Measurements from ENCODE around the gene CLEC7A. TPM values are rescaled to one million over a fixed set of nuclear protein-coding genes. Genes with fewer than 3 reads are reported as not detected.

The CLEC7A gene
- total and polyA plus RNA-seq, 9 of the 15 experiments (the other 6 are each of a cell fraction or from before 2014, with no cell fraction given): 0.16 TPM; not detected in 8

DNA sequence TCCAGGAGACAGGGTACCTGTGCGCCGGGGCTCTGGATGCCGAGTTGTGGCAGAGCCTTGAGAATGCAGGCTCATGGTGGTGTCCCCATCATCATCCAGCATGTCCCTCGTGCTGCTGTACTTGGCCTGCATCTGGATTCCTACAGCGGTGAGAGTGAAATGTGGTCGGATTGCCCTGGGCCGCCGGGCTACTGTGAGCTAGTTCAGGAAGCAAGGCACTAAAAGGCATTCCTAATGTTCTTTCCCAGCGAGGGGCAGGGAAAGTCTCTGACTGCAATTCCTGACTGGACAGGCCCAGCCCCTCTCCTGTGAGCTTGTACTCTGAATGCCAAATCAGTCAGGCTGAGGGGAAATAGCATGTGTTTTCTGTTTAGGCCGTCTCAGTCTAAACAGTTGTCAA is 31.2 kb downstream of the CLEC7A start, which contains the start of gene CLEC1A (continued):
- TF ChIP-seq ZFP1 (CRISPR knock-in tag; IDR thresholded peaks at IDR 0.05) (no peak), PHF20 (IDR thresholded peaks at IDR 0.05; ENCODE audit: partially characterized antibody) (no peak), HDAC1 (IDR thresholded peaks at IDR 0.05) (no peak), ZNF175 (CRISPR knock-in tag; IDR thresholded peaks at IDR 0.05; ENCODE audit: low read depth) (no peak), NFE2L1 (tag; IDR thresholded peaks at IDR 0.05; ENCODE audit: borderline replicate concordance, low read depth) (no peak), KAT7 (CRISPR knock-in tag; IDR thresholded peaks at IDR 0.05; ENCODE audit: borderline replicate concordance) (no peak), CREB3 (tag; conservative IDR thresholded peaks at IDR 0.05; ENCODE audit: low read depth) (no peak), CREBBP (IDR thresholded peaks at IDR 0.05; ENCODE audit: low read depth, low read length) (no peak), MAFF (IDR thresholded peaks at IDR 0.05; ENCODE audit: low read length) (no peak)

- FAIRE-seq: no peak
- H3K36me3 ChIP-seq (ENCODE audit: control insufficient read depth, insufficient read depth, low read length): no peaks in the 10 kb centered on the region
- no peaks in the 10 kb centered on the region for H3K4me1 ChIP-seq (replicated peaks in 1 of 2; ENCODE audit: control insufficient read depth in 2 of 2, insufficient read depth in 2 of 2, low read length in 2 of 2)
- no peak overlapping the region for H2AFZ ChIP-seq (ENCODE audit: low read depth, low read length)
- no peak for ATAC-seq
- H3K27ac ChIP-seq (ENCODE audit: extremely low read depth, low read depth, low read length): no peak overlapping the region
- intact Hi-C loops (cut with micrococcal nuclease): no loop called here
- no TSS peak for BruUV-seq (replicated peaks)
- H3K9me1 ChIP-seq (ENCODE audit: control insufficient read depth, insufficient read depth, low read length): no peaks in the 10 kb centered on the region
- H3K4me3 ChIP-seq: no peak overlapping the region
- H4K20me1 ChIP-seq (replicated peaks; ENCODE audit: control insufficient read depth, insufficient read depth, low read length): no peaks in the 10 kb centered on the region
- in situ Hi-C loops (cut with MboI): no loop called here
- H3K79me2 ChIP-seq (ENCODE audit: control insufficient read depth, insufficient read depth, low read length): no peaks in the 10 kb centered on the region
- no peak overlapping the region for H3K9ac ChIP-seq (ENCODE audit: insufficient read depth in 1 of 2, low read depth in 2 of 2, low read length in 2 of 2)
- ChIA-PET POLR2A (no interaction called here), CTCF (ENCODE audit: low intra/inter-chr PET ratio) (no interaction called here)
- DNase-seq (ENCODE audit: extremely low read depth in 1 of 4, low spot score in 3 of 4): no peak
- no peak overlapping the region for H3K4me2 ChIP-seq (ENCODE audit: insufficient read depth, low read length)
- no peaks in the 10 kb centered on the region for H3K9me3 ChIP-seq (replicated peaks; ENCODE audit: control insufficient read depth, insufficient read depth, low read depth, low read length)
- peaks cover 0 to 6% of the 10 kb centered on the region in 2 experiments; a peak in 1 of 5 replicates for H3K27me3 ChIP-seq (ENCODE audit: control insufficient read depth in 2 of 2, insufficient read depth in 2 of 2, low read length in 2 of 2)
- WGBS (ENCODE audit: insufficient coverage, low coverage, missing lambda C conversion rate): 3% methylated on average over 3 of the region's 3 CpGs
- TF ChIP-seq RBM34 (IDR thresholded peaks at IDR 0.05; ENCODE audit: borderline replicate concordance, insufficient read depth, low read length) (no peak), HSF4 (CRISPR knock-in tag; IDR thresholded peaks at IDR 0.05; ENCODE audit: borderline replicate concordance) (no peak), ZC3H11A (IDR thresholded peaks at IDR 0.05; ENCODE audit: low read depth, low read length) (no peak), ZBTB17 (CRISPR knock-in tag; IDR thresholded peaks at IDR 0.05) (no peak), ZNF239 (CRISPR knock-in tag; IDR thresholded peaks at IDR 0.05) (no peak), SIN3A (IDR thresholded peaks at IDR 0.05; ENCODE audit: borderline replicate concordance in 2 of 2, control insufficient read depth in 1 of 2, low read depth in 2 of 2, low read length in 2 of 2) (no peak), ZNF232 (CRISPR knock-in tag; IDR thresholded peaks at IDR 0.05) (no peak), GABPB2 (CRISPR knock-in tag; conservative IDR thresholded peaks at IDR 0.05) (no peak)
- TF ChIP-seq, protein P1, sequence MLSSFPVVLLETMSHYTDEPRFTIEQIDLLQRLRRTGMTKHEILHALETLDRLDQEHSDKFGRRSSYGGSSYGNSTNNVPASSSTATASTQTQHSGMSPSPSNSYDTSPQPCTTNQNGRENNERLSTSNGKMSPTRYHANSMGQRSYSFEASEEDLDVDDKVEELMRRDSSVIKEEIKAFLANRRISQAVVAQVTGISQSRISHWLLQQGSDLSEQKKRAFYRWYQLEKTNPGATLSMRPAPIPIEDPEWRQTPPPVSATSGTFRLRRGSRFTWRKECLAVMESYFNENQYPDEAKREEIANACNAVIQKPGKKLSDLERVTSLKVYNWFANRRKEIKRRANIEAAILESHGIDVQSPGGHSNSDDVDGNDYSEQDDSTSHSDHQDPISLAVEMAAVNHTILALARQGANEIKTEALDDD (IDR thresholded peaks at IDR 0.05): no peak
- TF ChIP-seq, protein P2, sequence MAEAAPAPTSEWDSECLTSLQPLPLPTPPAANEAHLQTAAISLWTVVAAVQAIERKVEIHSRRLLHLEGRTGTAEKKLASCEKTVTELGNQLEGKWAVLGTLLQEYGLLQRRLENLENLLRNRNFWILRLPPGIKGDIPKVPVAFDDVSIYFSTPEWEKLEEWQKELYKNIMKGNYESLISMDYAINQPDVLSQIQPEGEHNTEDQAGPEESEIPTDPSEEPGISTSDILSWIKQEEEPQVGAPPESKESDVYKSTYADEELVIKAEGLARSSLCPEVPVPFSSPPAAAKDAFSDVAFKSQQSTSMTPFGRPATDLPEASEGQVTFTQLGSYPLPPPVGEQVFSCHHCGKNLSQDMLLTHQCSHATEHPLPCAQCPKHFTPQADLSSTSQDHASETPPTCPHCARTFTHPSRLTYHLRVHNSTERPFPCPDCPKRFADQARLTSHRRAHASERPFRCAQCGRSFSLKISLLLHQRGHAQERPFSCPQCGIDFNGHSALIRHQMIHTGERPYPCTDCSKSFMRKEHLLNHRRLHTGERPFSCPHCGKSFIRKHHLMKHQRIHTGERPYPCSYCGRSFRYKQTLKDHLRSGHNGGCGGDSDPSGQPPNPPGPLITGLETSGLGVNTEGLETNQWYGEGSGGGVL (CRISPR knock-in tag; IDR thresholded peaks at IDR 0.05): no peak
Observed at GRCh38 chr12:10097521-10097920, 32.5 kb downstream of the CLEC7A start.

Measured in K562 (cell line).